Brain microvascular endothelial cell (primary cell): ENCODE results near the gene SERTAD1.
"Not testable (repeated sequence)": the region's sequence is repeated elsewhere in the genome, so short reads cannot be mapped to it uniquely, and the experiment has no call there.

Source experiments
- DNase-seq: peaks from one replicate; pipeline ENCODE4 v3.0.0-alpha.2; 2020
- H3K27ac ChIP-seq: fragments of 250-450 bp; sonication (Bioruptor Pico); 2 replicates; pipeline ENCODE4 v1.5.1; 2020; ENCODE audit warnings: mild to moderate bottlenecking, moderate library complexity
- H3K27me3 ChIP-seq: fragments of 250-450 bp; sonication (Bioruptor Pico); replicated peaks from 2 replicates; pipeline ENCODE4 v1.5.1; 2020; ENCODE audit warnings: mild to moderate bottlenecking
- H3K36me3 ChIP-seq: fragments of 250-450 bp; sonication (Bioruptor Pico); replicated peaks from 2 replicates; pipeline ENCODE4 v1.5.1; 2020; ENCODE audit warnings: mild to moderate bottlenecking
- H3K4me3 ChIP-seq: 2 replicates; pipeline ENCODE4 v1.5.1; 2011; ENCODE audit warnings: low read depth, mild to moderate bottlenecking, control low read depth, low read length, moderate library complexity
- CTCF ChIP-seq: IDR thresholded peaks from 2 replicates; pipeline ENCODE4 v1.5.1; 2011; ENCODE audit warnings: low read depth, mild to moderate bottlenecking, moderate library complexity, low read length, control low read depth, inconsistent platforms; ENCODE audit errors: missing control alignments
- in situ Hi-C: cut with HindIII; loops from 2 replicates; pipeline ENCODE4 v1.10.0; 2017; ENCODE audit warnings: low sequenced_read_pairs, low pct_ligation_motif_present

The SERTAD1 gene

GRCh38 chr19:40411125-40411842 lies 14.5 kb downstream of the SERTAD1 start:
- no peaks in the 10 kb centered on the region for H3K27me3 ChIP-seq
- in situ Hi-C loops = no loop called here

GRCh38 chr19:40410030-40410389 lies 15.8 kb downstream of the SERTAD1 start:
- in situ Hi-C loops = no loop called here
- H3K27me3 ChIP-seq = no peaks in the 10 kb centered on the region
- H3K27ac ChIP-seq = no peak overlapping the region
- no peak overlapping the region for H3K4me3 ChIP-seq
- TF ChIP-seq CTCF = no peak
- H3K36me3 ChIP-seq = no peaks in the 10 kb centered on the region
- DNase-seq = no peak

More at GRCh38 chr19:40411125-40411842, 14.5 kb downstream of the SERTAD1 start:
- H3K27ac ChIP-seq = no peak overlapping the region
- no peak overlapping the region for H3K4me3 ChIP-seq
- H3K36me3 ChIP-seq = no peaks in the 10 kb centered on the region
- no peak for DNase-seq
- TF ChIP-seq CTCF = no peak

DNA sequence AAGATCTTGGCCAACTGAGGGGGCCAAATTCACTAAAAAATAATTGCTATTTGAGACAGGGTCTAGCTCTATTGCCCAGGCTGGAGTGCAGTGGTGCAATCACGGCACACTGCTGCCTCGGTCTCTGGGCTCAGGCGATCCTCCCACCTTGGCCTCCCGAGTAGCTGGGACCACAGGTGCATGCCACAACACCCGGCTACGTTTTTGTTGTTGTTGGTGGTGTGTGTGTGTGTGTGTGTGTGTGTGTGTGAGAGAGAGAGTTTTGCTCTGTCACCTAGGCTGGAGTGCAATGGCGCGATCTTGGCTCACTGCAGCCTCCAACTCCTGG lies 17.2 kb downstream of the SERTAD1 start:
- in situ Hi-C loops, H3K36me3 ChIP-seq, H3K4me3 ChIP-seq, H3K27me3 ChIP-seq, DNase-seq, H3K27ac ChIP-seq: not testable (repeated sequence)

DNA sequence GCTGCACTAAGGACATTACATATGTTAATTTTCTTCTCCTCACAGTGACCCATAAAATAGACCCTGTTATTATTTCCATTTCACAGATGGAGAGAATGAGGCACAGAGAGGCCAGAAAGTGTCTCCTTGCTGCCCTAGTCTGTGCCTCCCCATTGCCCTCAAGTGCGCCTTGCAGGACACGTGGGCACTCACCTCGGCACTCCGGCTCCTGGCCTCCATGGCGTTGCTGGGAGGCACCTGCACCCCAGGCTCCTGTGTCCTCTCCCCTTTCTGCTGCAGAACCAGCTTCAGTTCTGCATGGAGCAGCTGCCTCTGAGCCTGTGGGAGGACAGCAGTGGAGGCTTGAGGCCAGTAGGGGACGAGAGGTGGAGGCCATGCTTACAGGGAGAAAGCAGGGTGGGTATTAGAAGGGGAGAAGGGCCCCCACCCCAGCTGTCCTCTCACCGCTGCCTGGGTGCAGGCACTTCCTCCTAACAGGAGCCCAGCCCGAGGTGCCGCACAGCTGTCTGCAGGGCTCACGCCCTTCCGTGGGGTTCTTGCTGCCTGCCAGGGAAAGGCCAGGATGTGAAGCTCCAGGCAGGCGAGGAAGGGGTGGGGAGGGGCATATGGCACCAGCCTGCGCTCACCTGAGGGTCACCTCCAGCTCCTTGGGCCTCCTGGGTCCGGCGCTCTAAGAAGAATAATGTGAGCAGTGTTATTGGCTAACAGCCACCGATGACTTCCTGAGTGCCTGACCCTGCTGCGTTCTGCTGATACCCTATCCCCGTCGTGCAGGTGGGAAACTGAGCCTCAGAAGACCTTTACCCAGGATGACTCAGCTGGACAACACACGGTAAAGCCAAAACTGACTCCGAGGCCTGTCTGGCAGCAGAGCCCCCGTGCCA lies 17.8 kb downstream of the SERTAD1 start:
- no peaks in the 10 kb centered on the region for H3K36me3 ChIP-seq
- no peak for TF ChIP-seq CTCF
- in situ Hi-C loops = no loop called here

DNA sequence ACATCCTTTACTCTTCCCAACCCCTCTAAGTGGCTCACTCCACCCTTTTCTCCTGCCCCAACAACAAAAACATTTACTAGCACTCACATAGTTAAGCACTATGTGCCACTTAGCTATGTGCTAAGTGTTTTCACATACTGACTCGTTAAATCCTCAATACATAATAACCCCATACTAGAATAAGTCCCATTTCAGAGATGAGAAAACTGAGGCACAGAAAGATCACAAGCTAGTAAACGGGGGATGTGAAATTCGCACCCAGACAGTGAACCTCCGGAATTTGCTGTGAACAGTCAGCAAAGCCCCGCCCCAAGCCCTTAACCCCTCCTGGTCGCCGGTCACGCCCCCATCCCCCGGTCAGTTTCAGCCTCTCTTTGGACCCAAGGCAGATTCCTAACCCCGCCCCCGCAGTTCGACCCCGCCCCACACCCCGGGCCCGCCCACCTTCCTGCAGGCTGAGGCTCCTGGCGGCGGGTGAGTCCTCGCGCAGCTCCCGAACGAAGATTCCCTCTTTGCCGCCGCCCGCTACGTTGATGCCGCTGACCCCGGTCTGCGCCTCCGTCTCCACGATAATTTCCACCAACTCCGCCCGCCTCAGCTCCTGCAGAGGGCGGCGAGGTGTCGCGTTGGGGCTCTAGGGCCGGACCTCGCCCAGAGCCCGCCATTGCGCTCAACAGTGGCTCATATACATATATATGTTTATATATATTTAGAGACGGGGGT lies 22.4 kb downstream of the SERTAD1 start:
- TF ChIP-seq CTCF = no peak
- in situ Hi-C loops = no loop called here
- peak; percentile 94 for DNase-seq
- Histone ChIP-seq H3K27me3 (no peaks in the 10 kb centered on the region), H3K4me3 (peak overlapping the region; percentile 59), H3K36me3 (no peaks in the 10 kb centered on the region), H3K27ac (peak overlapping the region; percentile 6)

More for the DNA sequence above, 17.8 kb downstream of the SERTAD1 start:
- no peak for DNase-seq
- no peak overlapping the region for H3K27ac ChIP-seq
- no peak overlapping the region for H3K4me3 ChIP-seq
- H3K27me3 ChIP-seq = no peaks in the 10 kb centered on the region

GRCh38 chr19:40400559-40400958 lies 25.2 kb downstream of the SERTAD1 start:
- H3K27ac ChIP-seq = no peak overlapping the region
- H3K4me3 ChIP-seq = no peak overlapping the region
- no peaks in the 10 kb centered on the region for H3K27me3 ChIP-seq
- in situ Hi-C loops = no loop called here
- DNase-seq = no peak
- H3K36me3 ChIP-seq = no peaks in the 10 kb centered on the region
- TF ChIP-seq CTCF = no peak
